GM23338 (cell line): ENCODE measurements around the gene AP1AR. TPM values are rescaled to one million over a fixed set of nuclear protein-coding genes. Genes with fewer than 3 reads are reported as not detected.

ENCODE experiments used
- ATAC-seq: fragments of 200-7000 bp; cut with Tn5 transposase; 3 replicates; pipeline ENCODE4 v1.9.1; 2020
- DNase-seq: peaks from one replicate; pipeline ENCODE4 v3.0.0-alpha.2; 2015; ENCODE audit warnings: low spot score
- H2AFZ ChIP-seq: fragments of 200-600 bp; sonication (generic); 2 replicates; pipeline ENCODE4 v1.8.0; 2016; ENCODE audit warnings: antibody characterized with exemption, mild to moderate bottlenecking, moderate library complexity
- H3F3A ChIP-seq: fragments of 200-600 bp; sonication (generic); replicated peaks from 2 replicates; pipeline ENCODE4 v1.8.0; 2017; ENCODE audit warnings: antibody characterized with exemption, mixed run types, low read depth
- H3K27ac ChIP-seq: fragments of 200-600 bp; sonication (generic); 2 replicates; pipeline ENCODE4 v1.6.1; 2016; ENCODE audit warnings: low read depth
- H3K27me3 ChIP-seq: fragments of 200-600 bp; sonication (generic); 2 replicates; pipeline ENCODE4 v1.8.0; 2016; ENCODE audit warnings: mild to moderate bottlenecking, mixed run types, moderate library complexity; ENCODE audit not compliant: insufficient read depth
- H3K36me3 ChIP-seq: fragments of 200-600 bp; sonication (generic); 2 replicates; pipeline ENCODE4 v1.8.0; 2016; ENCODE audit warnings: mild to moderate bottlenecking; ENCODE audit not compliant: insufficient read depth
- H3K4me1 ChIP-seq: fragments of 200-600 bp; sonication (generic); 2 replicates; pipeline ENCODE4 v1.8.0; 2016; ENCODE audit warnings: mild to moderate bottlenecking, moderate library complexity; ENCODE audit not compliant: insufficient read depth
- H3K4me2 ChIP-seq: fragments of 200-600 bp; sonication (generic); 2 replicates; pipeline ENCODE4 v1.7.1; 2017; ENCODE audit warnings: mixed run types
- H3K4me3 ChIP-seq: fragments of 200-600 bp; sonication (generic); 2 replicates; pipeline ENCODE4 v1.6.1; 2016; ENCODE audit warnings: mixed run types
- H3K79me2 ChIP-seq: fragments of 200-600 bp; sonication (generic); replicated peaks from 2 replicates; pipeline ENCODE4 v1.8.0; 2017; ENCODE audit warnings: mild to moderate bottlenecking; ENCODE audit not compliant: insufficient read depth
- H3K9me2 ChIP-seq: fragments of 200-600 bp; sonication (generic); 2 replicates; pipeline ENCODE4 v1.8.0; 2017; ENCODE audit not compliant: insufficient read depth
- H4K20me1 ChIP-seq: fragments of 200-600 bp; sonication (generic); replicated peaks from 2 replicates; pipeline ENCODE4 v1.8.0; 2017; ENCODE audit warnings: mild to moderate bottlenecking; ENCODE audit not compliant: insufficient read depth
- H3K27ac Mint-ChIP-seq: 2 replicates; pipeline ENCODE4 v1.8.0; 2020; ENCODE audit warnings: inconsistent platforms, mild to moderate bottlenecking, moderate library complexity, mixed read lengths
- H3K27me3 Mint-ChIP-seq: 3 replicates; pipeline ENCODE4 v1.8.0; 2022; ENCODE audit warnings: low read depth, mild to moderate bottlenecking, moderate library complexity, mixed read lengths, inconsistent platforms; ENCODE audit not compliant: insufficient read depth, poor library complexity
- H3K36me3 Mint-ChIP-seq: 3 replicates; pipeline ENCODE4 v1.8.0; 2021; ENCODE audit warnings: low read depth, mild to moderate bottlenecking, inconsistent platforms, moderate library complexity, mixed read lengths
- H3K4me1 Mint-ChIP-seq: 3 replicates; pipeline ENCODE4 v1.8.0; 2020; ENCODE audit warnings: mild to moderate bottlenecking, inconsistent platforms, mixed read lengths
- H3K4me3 Mint-ChIP-seq: 3 replicates; pipeline ENCODE4 v1.8.0; 2021; ENCODE audit warnings: moderate library complexity, mild to moderate bottlenecking, inconsistent platforms, mixed read lengths
- H3K9me3 Mint-ChIP-seq: 3 replicates; pipeline ENCODE4 v1.8.0; 2020; ENCODE audit warnings: moderate library complexity, mild to moderate bottlenecking, inconsistent platforms, mixed read lengths
- CREB1 ChIP-seq: fragments of 250-450 bp; sonication (Bioruptor Pico); IDR thresholded peaks from 2 replicates; pipeline ENCODE4 v1.5.0; 2020; ENCODE audit warnings: low read depth, mild to moderate bottlenecking, moderate library complexity
- EZH2 ChIP-seq: fragments of 200-600 bp; sonication (generic); IDR thresholded peaks from one replicate; pipeline ENCODE4 v1.8.0; 2017; ENCODE audit warnings: antibody characterized with exemption, mild to moderate bottlenecking, low read depth; ENCODE audit not compliant: unreplicated experiment
- POLR2AphosphoS5 ChIP-seq: IDR thresholded peaks from 2 replicates; pipeline ENCODE4 v1.6.1; 2016; ENCODE audit warnings: antibody characterized with exemption, low read depth
- STAT1 ChIP-seq: IDR thresholded peaks from one replicate; pipeline ENCODE4 v1.6.1; 2016; ENCODE audit warnings: antibody characterized with exemption; ENCODE audit not compliant: unreplicated experiment
- ZNF114 ChIP-seq: fragments of 250-450 bp; sonication (Bioruptor Pico); IDR thresholded peaks from 2 replicates; pipeline ENCODE4 v1.5.0; 2020; ENCODE audit warnings: mild to moderate bottlenecking, moderate library complexity
- ZNF331 ChIP-seq: fragments of 250-450 bp; sonication (Bioruptor Pico); IDR thresholded peaks from 2 replicates; pipeline ENCODE4 v1.5.0; 2020; ENCODE audit warnings: low read depth, mild to moderate bottlenecking, moderate library complexity
- long read RNA-seq: library from polyadenylated mRNA; unstranded; transcript quantifications from one replicate; pipeline ENCODE4 v2.0.0, GENCODE V29; 2020; ENCODE audit not compliant: unreplicated experiment
- polyA plus RNA-seq: library from polyadenylated mRNA; unstranded; fragments of >200 nt; fragmentation: Nextera tagmentation; extraction: Ambion mirVana; gene quantifications from 2 replicates; pipeline ENCODE4 v1.2.1, GENCODE V29; 2016
- total RNA-seq: library from RNA; depleted of rRNA; stranded (reverse); fragments of >200 nt; shearing (Covaris generic); gene quantifications from 2 replicates; pipeline ENCODE4 v1.2.3, GENCODE V29; 2014; rRNA removed
- TF ChIP-seq, protein P1 (sequence below): fragments of 250-450 bp; sonication (Bioruptor Pico); IDR thresholded peaks from 2 replicates; pipeline ENCODE4 v1.5.0; 2020; ENCODE audit warnings: mild to moderate bottlenecking, moderate library complexity
- TF ChIP-seq, protein P2 (sequence below): IDR thresholded peaks from 2 replicates; pipeline ENCODE4 v1.6.1; 2016; ENCODE audit warnings: antibody characterized with exemption
- TF ChIP-seq, protein P3 (sequence below), 2 experiments: fragments of 200-600 bp in 1 of 2; sonication (generic) in 1 of 2; conservative IDR thresholded peaks; 2 replicates each; pipeline versions ENCODE4 v1.5.1 to v1.6.1; 2016 to 2017; ENCODE audit warnings: antibody characterized with exemption in 2 of 2, low read depth in 2 of 2, mild to moderate bottlenecking in 2 of 2, moderate library complexity in 1 of 2

AP1AR gene, protein sequence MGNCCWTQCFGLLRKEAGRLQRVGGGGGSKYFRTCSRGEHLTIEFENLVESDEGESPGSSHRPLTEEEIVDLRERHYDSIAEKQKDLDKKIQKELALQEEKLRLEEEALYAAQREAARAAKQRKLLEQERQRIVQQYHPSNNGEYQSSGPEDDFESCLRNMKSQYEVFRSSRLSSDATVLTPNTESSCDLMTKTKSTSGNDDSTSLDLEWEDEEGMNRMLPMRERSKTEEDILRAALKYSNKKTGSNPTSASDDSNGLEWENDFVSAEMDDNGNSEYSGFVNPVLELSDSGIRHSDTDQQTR
- total RNA-seq: 25.5 and 28.0 TPM in 2 replicates
- 17.5 and 18.5 TPM in 2 replicates for polyA plus RNA-seq
- long read RNA-seq, partial matches to known transcripts: 2 of 6 reads
- long read RNA-seq, other reads (novel, unspliced or antisense): 0 of 6 reads

DNA sequence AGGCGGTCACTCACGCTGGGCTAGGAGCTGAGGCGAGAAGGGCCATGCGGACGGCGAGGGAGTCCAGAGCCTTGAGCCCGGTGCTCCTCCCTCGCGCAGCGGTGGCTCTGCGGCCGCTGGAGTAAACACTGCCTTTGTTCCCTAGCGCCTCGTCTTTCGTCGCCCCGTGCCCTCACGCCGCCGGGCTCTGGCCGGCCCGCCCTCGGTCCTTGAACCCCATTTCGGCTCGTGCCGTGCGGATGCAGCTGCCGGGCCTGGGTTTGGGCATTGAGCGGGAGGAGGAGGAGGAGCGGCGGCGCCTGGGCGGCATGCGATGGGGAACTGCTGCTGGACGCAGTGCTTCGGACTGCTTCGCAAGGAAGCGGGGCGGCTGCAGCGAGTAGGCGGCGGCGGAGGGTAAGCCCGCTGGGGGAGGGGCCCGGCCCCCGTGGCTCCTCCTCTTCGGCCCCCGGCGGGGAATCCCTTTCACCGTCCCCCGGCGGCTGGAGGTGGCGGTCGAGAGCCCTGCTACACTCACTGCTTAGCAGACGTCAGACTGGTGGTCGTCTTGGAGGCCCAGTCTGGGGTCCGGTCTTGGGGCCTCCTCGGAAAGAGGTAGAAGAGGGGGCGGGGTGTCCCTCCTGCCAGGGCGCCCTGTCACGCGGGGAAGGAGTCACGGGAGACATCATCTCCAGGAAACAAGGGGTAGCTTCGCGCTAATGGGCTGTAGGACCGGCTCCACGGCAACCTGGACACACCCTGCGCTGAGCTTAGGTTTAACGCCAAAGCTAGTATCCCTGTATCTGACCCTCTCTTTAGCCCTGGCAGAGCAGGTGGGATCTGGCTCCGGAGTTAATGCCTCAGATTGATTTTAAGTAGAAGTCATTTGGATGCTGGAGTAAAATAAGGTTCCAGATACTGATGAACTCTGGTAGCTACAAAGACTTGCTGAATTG lies at the start of gene AP1AR:
AP1AR (plus strand) TSS at position 9 of the 935 bp plus-strand sequence; CDS start at position 314, 305 bp downstream.
- H3K79me2 ChIP-seq: peaks cover 45% of the 10 kb centered on the region

DNA sequence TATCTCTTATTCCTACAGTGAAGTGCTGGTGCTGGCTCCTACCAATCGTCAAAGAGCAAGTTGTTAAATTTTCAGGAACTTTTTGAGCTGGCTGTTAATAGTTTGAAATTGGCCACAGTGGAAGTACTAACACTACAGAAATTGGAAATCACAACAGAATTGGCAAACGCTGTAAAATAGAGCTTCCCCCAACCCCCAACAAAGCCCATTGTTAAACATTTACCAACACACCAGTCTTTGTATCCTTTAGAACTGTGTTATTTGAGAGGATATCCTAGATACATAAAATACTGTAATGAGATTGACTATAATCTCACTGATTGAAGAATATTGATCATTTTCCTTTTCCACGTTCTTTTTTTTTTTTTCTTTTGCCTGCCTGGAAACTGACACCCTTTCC lies 49.0 kb upstream of the AP1AR start:
- H2AFZ ChIP-seq: no peak overlapping the region
- H3F3A ChIP-seq: no peaks in the 10 kb centered on the region
- no peaks in the 10 kb centered on the region for H4K20me1 ChIP-seq
- Mint-ChIP-seq H3K9me3 (no peaks in the 10 kb centered on the region), H3K4me3 (no peak overlapping the region), H3K27me3 (peaks cover 1% of the 10 kb centered on the region), H3K4me1 (peaks cover 8% of the 10 kb centered on the region), H3K36me3 (no peaks in the 10 kb centered on the region), H3K27ac (peak overlapping the region; percentile 68)
- no peak overlapping the region for H3K4me2 ChIP-seq
- no peak for ATAC-seq
- H3K27me3 ChIP-seq: no peaks in the 10 kb centered on the region
- no peak for DNase-seq
- no peak overlapping the region for H3K27ac ChIP-seq
- H3K4me1 ChIP-seq: peaks cover 6% of the 10 kb centered on the region; the same call in 1 of the 2 replicates
- no peaks in the 10 kb centered on the region; the same call in 1 of the 2 replicates for H3K9me2 ChIP-seq
- H3K36me3 ChIP-seq: no peaks in the 10 kb centered on the region
- no peak overlapping the region for H3K4me3 ChIP-seq
- no peaks in the 10 kb centered on the region for H3K79me2 ChIP-seq
- TF ChIP-seq ZNF331 (CRISPR knock-in tag) (no peak), ZNF114 (no peak)
- TF ChIP-seq, protein P1, sequence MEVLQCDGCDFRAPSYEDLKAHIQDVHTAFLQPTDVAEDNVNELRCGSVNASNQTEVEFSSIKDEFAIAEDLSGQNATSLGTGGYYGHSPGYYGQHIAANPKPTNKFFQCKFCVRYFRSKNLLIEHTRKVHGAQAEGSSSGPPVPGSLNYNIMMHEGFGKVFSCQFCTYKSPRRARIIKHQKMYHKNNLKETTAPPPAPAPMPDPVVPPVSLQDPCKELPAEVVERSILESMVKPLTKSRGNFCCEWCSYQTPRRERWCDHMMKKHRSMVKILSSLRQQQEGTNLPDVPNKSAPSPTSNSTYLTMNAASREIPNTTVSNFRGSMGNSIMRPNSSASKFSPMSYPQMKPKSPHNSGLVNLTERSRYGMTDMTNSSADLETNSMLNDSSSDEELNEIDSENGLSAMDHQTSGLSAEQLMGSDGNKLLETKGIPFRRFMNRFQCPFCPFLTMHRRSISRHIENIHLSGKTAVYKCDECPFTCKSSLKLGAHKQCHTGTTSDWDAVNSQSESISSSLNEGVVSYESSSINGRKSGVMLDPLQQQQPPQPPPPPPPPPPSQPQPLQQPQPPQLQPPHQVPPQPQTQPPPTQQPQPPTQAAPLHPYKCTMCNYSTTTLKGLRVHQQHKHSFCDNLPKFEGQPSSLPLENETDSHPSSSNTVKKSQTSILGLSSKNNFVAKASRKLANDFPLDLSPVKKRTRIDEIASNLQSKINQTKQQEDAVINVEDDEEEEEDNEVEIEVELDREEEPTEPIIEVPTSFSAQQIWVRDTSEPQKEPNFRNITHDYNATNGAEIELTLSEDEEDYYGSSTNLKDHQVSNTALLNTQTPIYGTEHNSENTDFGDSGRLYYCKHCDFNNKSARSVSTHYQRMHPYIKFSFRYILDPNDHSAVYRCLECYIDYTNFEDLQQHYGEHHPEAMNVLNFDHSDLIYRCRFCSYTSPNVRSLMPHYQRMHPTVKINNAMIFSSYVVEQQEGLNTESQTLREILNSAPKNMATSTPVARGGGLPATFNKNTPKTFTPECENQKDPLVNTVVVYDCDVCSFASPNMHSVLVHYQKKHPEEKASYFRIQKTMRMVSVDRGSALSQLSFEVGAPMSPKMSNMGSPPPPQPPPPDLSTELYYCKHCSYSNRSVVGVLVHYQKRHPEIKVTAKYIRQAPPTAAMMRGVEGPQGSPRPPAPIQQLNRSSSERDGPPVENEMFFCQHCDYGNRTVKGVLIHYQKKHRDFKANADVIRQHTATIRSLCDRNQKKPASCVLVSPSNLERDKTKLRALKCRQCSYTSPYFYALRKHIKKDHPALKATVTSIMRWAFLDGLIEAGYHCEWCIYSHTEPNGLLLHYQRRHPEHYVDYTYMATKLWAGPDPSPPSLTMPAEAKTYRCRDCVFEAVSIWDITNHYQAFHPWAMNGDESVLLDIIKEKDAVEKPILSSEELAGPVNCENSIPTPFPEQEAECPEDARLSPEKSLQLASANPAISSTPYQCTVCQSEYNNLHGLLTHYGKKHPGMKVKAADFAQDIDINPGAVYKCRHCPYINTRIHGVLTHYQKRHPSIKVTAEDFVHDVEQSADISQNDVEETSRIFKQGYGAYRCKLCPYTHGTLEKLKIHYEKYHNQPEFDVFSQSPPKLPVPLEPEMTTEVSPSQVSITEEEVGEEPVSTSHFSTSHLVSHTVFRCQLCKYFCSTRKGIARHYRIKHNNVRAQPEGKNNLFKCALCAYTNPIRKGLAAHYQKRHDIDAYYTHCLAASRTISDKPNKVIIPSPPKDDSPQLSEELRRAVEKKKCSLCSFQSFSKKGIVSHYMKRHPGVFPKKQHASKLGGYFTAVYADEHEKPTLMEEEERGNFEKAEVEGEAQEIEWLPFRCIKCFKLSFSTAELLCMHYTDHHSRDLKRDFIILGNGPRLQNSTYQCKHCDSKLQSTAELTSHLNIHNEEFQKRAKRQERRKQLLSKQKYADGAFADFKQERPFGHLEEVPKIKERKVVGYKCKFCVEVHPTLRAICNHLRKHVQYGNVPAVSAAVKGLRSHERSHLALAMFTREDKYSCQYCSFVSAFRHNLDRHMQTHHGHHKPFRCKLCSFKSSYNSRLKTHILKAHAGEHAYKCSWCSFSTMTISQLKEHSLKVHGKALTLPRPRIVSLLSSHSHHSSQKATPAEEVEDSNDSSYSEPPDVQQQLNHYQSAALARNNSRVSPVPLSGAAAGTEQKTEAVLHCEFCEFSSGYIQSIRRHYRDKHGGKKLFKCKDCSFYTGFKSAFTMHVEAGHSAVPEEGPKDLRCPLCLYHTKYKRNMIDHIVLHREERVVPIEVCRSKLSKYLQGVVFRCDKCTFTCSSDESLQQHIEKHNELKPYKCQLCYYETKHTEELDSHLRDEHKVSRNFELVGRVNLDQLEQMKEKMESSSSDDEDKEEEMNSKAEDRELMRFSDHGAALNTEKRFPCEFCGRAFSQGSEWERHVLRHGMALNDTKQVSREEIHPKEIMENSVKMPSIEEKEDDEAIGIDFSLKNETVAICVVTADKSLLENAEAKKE (CRISPR knock-in tag): no peak

More for the DNA sequence above, at the start of gene AP1AR:
- peaks cover 6% of the 10 kb centered on the region; the same call in 1 of the 2 replicates for H4K20me1 ChIP-seq
- Mint-ChIP-seq H3K27ac (peak within 1 kb of the TSS; percentile 99), H3K4me3 (peak within 1 kb of the TSS; percentile 95), H3K36me3 (no peaks in the 10 kb centered on the region; the same call in 2 of the 3 replicates), H3K27me3 (peaks cover 9% of the 10 kb centered on the region), H3K4me1 (peaks cover 25% of the 10 kb centered on the region), H3K9me3 (no peaks in the 10 kb centered on the region)
- peak; percentile 65; the same call in 1 of the 2 replicates for TF ChIP-seq CREB1 (CRISPR knock-in tag)
- peak; percentile 97 for TF ChIP-seq POLR2AphosphoS5
- no peak for TF ChIP-seq EZH2
- TF ChIP-seq STAT1: no peak
- TF ChIP-seq, protein P2, sequence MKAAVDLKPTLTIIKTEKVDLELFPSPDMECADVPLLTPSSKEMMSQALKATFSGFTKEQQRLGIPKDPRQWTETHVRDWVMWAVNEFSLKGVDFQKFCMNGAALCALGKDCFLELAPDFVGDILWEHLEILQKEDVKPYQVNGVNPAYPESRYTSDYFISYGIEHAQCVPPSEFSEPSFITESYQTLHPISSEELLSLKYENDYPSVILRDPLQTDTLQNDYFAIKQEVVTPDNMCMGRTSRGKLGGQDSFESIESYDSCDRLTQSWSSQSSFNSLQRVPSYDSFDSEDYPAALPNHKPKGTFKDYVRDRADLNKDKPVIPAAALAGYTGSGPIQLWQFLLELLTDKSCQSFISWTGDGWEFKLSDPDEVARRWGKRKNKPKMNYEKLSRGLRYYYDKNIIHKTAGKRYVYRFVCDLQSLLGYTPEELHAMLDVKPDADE: no peak
- no peak for TF ChIP-seq ZNF114
- TF ChIP-seq, protein P3, sequence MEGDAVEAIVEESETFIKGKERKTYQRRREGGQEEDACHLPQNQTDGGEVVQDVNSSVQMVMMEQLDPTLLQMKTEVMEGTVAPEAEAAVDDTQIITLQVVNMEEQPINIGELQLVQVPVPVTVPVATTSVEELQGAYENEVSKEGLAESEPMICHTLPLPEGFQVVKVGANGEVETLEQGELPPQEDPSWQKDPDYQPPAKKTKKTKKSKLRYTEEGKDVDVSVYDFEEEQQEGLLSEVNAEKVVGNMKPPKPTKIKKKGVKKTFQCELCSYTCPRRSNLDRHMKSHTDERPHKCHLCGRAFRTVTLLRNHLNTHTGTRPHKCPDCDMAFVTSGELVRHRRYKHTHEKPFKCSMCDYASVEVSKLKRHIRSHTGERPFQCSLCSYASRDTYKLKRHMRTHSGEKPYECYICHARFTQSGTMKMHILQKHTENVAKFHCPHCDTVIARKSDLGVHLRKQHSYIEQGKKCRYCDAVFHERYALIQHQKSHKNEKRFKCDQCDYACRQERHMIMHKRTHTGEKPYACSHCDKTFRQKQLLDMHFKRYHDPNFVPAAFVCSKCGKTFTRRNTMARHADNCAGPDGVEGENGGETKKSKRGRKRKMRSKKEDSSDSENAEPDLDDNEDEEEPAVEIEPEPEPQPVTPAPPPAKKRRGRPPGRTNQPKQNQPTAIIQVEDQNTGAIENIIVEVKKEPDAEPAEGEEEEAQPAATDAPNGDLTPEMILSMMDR (conservative IDR thresholded peaks at IDR 0.05; ENCODE audit: low read depth in 2 of 2): peak; percentile 30 to 49; a peak in 3 of 4 replicates
- H3K36me3 ChIP-seq: no peaks in the 10 kb centered on the region
- H3K9me2 ChIP-seq: no peaks in the 10 kb centered on the region
- H3K4me1 ChIP-seq: peaks cover 23% of the 10 kb centered on the region
- H2AFZ ChIP-seq: peak within 1 kb of the TSS; percentile 90
- H3K4me2 ChIP-seq: peak within 1 kb of the TSS; percentile 94
- no peaks in the 10 kb centered on the region for H3K27me3 ChIP-seq
- ATAC-seq (peak; percentile 86), DNase-seq (peak; percentile 94)
- H3K4me3 ChIP-seq: peak within 1 kb of the TSS; percentile 65
- H3F3A ChIP-seq: 0 out of 2 replicates have a peak, but pooled peaks cover 4% of the 10 kb centered on the region
- peak within 1 kb of the TSS; percentile 97 for H3K27ac ChIP-seq
